ENCODE data around the gene NKX2-3. TPM values are rescaled to one million over a fixed set of nuclear protein-coding genes. Genes with fewer than 3 reads are reported as not detected.

The NKX2-3 gene
- total RNA-seq, 1 experiment from 2014 or later, result not detected

DNA sequence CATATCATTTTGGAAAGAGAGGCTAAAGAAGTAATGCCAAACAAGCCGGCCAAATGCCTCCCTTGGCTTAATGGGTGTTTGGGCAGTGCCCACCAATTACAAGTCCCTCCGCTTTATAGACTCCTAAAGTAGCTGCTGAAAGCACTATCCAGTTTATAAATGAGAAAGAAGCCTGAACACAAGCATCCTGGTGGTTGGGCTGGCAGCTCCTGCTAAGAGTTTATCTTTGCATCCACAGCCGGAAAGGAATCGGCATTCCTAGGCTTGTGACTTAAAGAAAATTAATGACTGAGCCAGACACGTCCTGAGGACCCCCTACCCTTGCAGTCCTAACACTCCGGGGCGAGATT is 13.1 kb upstream of the NKX2-3 start:
- intact Hi-C loops (cut with micrococcal nuclease), result no loop called here
- no peak overlapping the region for H3K9ac ChIP-seq (ENCODE audit: low read length)
- H3K4me3 ChIP-seq (replicated peaks in 1 of 2; ENCODE audit: low read depth in 1 of 2, low read length in 2 of 2), result no peak overlapping the region
- H3K27ac ChIP-seq (ENCODE audit: low read depth, low read length), result no peak overlapping the region
- DNase-seq (ENCODE audit: low read depth, low spot score), result no peak
- no peak for TF ChIP-seq ELF1 (IDR thresholded peaks at IDR 0.05; ENCODE audit: borderline replicate concordance, low read depth)
- no peak for TF ChIP-seq ZFX (IDR thresholded peaks at IDR 0.05)
- no peak for TF ChIP-seq SRF (IDR thresholded peaks at IDR 0.05; ENCODE audit: low read depth)
- no peak for TF ChIP-seq POLR2A (IDR thresholded peaks at IDR 0.05; ENCODE audit: borderline replicate concordance, extremely low read depth, insufficient read depth, insufficient read length)
- TF ChIP-seq RAD21 (IDR thresholded peaks at IDR 0.05; ENCODE audit: low read depth), result no peak
- no peak for TF ChIP-seq SIN3A (IDR thresholded peaks at IDR 0.05; ENCODE audit: low read depth)
- TF ChIP-seq EZH2phosphoT487 (IDR thresholded peaks at IDR 0.05; ENCODE audit: borderline replicate concordance), result no peak
- TF ChIP-seq, protein P1, sequence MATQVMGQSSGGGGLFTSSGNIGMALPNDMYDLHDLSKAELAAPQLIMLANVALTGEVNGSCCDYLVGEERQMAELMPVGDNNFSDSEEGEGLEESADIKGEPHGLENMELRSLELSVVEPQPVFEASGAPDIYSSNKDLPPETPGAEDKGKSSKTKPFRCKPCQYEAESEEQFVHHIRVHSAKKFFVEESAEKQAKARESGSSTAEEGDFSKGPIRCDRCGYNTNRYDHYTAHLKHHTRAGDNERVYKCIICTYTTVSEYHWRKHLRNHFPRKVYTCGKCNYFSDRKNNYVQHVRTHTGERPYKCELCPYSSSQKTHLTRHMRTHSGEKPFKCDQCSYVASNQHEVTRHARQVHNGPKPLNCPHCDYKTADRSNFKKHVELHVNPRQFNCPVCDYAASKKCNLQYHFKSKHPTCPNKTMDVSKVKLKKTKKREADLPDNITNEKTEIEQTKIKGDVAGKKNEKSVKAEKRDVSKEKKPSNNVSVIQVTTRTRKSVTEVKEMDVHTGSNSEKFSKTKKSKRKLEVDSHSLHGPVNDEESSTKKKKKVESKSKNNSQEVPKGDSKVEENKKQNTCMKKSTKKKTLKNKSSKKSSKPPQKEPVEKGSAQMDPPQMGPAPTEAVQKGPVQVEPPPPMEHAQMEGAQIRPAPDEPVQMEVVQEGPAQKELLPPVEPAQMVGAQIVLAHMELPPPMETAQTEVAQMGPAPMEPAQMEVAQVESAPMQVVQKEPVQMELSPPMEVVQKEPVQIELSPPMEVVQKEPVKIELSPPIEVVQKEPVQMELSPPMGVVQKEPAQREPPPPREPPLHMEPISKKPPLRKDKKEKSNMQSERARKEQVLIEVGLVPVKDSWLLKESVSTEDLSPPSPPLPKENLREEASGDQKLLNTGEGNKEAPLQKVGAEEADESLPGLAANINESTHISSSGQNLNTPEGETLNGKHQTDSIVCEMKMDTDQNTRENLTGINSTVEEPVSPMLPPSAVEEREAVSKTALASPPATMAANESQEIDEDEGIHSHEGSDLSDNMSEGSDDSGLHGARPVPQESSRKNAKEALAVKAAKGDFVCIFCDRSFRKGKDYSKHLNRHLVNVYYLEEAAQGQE (IDR thresholded peaks at IDR 0.05; ENCODE audit: low read depth), result no peak
- no peak for TF ChIP-seq TCF7L2 (IDR thresholded peaks at IDR 0.05; ENCODE audit: borderline replicate concordance, extremely low read depth, insufficient read depth, insufficient read length)
- no peak for TF ChIP-seq ZNF274 (IDR thresholded peaks at IDR 0.05; ENCODE audit: low read depth, low read length)
- TF ChIP-seq CBX3 (IDR thresholded peaks at IDR 0.05; ENCODE audit: low read depth), result no peak
- TF ChIP-seq EGR1 (IDR thresholded peaks at IDR 0.05; ENCODE audit: low read depth), result no peak
- no peak for TF ChIP-seq EZH2 (IDR thresholded peaks at IDR 0.05)
- TF ChIP-seq, protein P2, sequence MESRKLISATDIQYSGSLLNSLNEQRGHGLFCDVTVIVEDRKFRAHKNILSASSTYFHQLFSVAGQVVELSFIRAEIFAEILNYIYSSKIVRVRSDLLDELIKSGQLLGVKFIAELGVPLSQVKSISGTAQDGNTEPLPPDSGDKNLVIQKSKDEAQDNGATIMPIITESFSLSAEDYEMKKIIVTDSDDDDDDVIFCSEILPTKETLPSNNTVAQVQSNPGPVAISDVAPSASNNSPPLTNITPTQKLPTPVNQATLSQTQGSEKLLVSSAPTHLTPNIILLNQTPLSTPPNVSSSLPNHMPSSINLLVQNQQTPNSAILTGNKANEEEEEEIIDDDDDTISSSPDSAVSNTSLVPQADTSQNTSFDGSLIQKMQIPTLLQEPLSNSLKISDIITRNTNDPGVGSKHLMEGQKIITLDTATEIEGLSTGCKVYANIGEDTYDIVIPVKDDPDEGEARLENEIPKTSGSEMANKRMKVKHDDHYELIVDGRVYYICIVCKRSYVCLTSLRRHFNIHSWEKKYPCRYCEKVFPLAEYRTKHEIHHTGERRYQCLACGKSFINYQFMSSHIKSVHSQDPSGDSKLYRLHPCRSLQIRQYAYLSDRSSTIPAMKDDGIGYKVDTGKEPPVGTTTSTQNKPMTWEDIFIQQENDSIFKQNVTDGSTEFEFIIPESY (IDR thresholded peaks at IDR 0.05; ENCODE audit: extremely low read depth, insufficient replicate concordance, low read length), result no peak
- TF ChIP-seq, protein P3, sequence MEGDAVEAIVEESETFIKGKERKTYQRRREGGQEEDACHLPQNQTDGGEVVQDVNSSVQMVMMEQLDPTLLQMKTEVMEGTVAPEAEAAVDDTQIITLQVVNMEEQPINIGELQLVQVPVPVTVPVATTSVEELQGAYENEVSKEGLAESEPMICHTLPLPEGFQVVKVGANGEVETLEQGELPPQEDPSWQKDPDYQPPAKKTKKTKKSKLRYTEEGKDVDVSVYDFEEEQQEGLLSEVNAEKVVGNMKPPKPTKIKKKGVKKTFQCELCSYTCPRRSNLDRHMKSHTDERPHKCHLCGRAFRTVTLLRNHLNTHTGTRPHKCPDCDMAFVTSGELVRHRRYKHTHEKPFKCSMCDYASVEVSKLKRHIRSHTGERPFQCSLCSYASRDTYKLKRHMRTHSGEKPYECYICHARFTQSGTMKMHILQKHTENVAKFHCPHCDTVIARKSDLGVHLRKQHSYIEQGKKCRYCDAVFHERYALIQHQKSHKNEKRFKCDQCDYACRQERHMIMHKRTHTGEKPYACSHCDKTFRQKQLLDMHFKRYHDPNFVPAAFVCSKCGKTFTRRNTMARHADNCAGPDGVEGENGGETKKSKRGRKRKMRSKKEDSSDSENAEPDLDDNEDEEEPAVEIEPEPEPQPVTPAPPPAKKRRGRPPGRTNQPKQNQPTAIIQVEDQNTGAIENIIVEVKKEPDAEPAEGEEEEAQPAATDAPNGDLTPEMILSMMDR (IDR thresholded peaks at IDR 0.05 in 2 of 3, conservative IDR thresholded peaks at IDR 0.05 in 1 of 3; ENCODE audit: borderline replicate concordance in 1 of 3, insufficient read depth in 1 of 3, low read depth in 2 of 3, low read length in 2 of 3), result no peak
- TF ChIP-seq, protein P4, sequence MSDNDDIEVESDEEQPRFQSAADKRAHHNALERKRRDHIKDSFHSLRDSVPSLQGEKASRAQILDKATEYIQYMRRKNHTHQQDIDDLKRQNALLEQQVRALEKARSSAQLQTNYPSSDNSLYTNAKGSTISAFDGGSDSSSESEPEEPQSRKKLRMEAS (IDR thresholded peaks at IDR 0.05), result no peak
- TF ChIP-seq SP1 (IDR thresholded peaks at IDR 0.05; ENCODE audit: low read depth), result no peak
- TF ChIP-seq YY1 (IDR thresholded peaks at IDR 0.05; ENCODE audit: extremely low read depth, insufficient replicate concordance, low read depth, low read length), result no peak
- TF ChIP-seq FOSL1 (IDR thresholded peaks at IDR 0.05; ENCODE audit: low read depth), result no peak
- ATAC-seq, result no peak
- no peaks in the 10 kb centered on the region for H3K4me1 ChIP-seq (ENCODE audit: control insufficient read depth in 1 of 2, insufficient read depth in 2 of 2, low read length in 2 of 2)
- peaks cover 9% of the 10 kb centered on the region for H3K27me3 ChIP-seq (ENCODE audit: insufficient read depth, low read length)
- RAD21 ChIA-PET (ENCODE audit: low non-redundant PET in 1 of 2, low total read pairs in 2 of 2, uncharacterized antibody in 2 of 2, unreplicated experiment in 2 of 2), result no interaction called here
- no peaks in the 10 kb centered on the region for H3K9me3 ChIP-seq (ENCODE audit: control insufficient read depth in 1 of 2, insufficient read depth in 1 of 2, low read depth in 1 of 2, low read length in 2 of 2)
- no TSS peak for BruUV-seq (replicated peaks)
- POLR2A ChIA-PET, result no interaction called here
- H3K79me2 ChIP-seq (ENCODE audit: insufficient read depth, low read length), result no peaks in the 10 kb centered on the region
- H3K4me2 ChIP-seq (ENCODE audit: low read length), result no peak overlapping the region
- no peaks in the 10 kb centered on the region for H3K36me3 ChIP-seq (ENCODE audit: control insufficient read depth in 1 of 2, insufficient read depth in 2 of 2, low read length in 2 of 2)
- H4K20me1 ChIP-seq (ENCODE audit: insufficient read depth), result no peaks in the 10 kb centered on the region
- H3K9me2 ChIP-seq (ENCODE audit: insufficient read depth), result no peaks in the 10 kb centered on the region
- CTCF ChIA-PET, result no interaction called here
- H2AFZ ChIP-seq (ENCODE audit: low read depth, low read length, poor library complexity, severe bottlenecking), result no peak overlapping the region
